ENCODE results near the gene WIPF1.
"Not testable (repeated sequence)": the region's sequence is repeated elsewhere in the genome, so short reads cannot be mapped to it uniquely, and the experiment has no call there.

WIPF1 gene

DNA sequence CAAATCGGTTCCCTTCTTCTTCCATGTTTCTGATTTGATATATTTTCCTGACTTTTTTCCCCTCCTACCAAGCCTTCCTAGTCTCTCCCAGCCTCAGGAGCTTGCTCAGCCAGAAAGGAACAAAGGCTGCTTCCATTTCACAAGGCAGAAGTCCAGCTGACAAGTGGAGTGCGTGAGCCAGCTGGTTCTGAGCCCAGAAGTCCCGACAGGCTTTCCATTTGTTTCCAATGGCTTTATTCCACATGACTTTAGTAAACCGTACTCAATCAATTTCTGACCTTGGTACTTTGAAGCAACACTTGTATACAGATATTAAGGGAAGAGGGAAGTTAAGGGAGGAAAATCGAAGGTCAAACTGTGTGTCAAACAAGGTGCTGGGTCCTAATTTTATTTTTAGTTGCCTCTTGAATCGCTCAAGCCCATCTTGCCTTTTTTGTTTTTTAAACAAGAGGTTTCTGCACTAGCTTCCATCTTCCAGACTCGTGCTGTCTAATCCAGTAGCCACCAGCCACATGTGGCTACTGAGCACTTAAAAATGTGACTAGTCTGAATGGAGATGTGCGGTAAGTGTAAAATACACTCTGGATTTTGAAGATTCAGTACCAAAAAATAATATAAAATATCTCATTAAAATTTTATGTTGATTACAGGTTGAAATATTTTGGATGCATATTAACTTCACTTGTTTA lies 36.2 kb downstream of the WIPF1 start:
- no peak overlapping the region for H3K27ac ChIP-seq
- TF ChIP-seq, protein P1, sequence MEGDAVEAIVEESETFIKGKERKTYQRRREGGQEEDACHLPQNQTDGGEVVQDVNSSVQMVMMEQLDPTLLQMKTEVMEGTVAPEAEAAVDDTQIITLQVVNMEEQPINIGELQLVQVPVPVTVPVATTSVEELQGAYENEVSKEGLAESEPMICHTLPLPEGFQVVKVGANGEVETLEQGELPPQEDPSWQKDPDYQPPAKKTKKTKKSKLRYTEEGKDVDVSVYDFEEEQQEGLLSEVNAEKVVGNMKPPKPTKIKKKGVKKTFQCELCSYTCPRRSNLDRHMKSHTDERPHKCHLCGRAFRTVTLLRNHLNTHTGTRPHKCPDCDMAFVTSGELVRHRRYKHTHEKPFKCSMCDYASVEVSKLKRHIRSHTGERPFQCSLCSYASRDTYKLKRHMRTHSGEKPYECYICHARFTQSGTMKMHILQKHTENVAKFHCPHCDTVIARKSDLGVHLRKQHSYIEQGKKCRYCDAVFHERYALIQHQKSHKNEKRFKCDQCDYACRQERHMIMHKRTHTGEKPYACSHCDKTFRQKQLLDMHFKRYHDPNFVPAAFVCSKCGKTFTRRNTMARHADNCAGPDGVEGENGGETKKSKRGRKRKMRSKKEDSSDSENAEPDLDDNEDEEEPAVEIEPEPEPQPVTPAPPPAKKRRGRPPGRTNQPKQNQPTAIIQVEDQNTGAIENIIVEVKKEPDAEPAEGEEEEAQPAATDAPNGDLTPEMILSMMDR (conservative IDR thresholded peaks at IDR 0.05) = no peak
- TF ChIP-seq ZFX (IDR thresholded peaks at IDR 0.05) = no peak

DNA sequence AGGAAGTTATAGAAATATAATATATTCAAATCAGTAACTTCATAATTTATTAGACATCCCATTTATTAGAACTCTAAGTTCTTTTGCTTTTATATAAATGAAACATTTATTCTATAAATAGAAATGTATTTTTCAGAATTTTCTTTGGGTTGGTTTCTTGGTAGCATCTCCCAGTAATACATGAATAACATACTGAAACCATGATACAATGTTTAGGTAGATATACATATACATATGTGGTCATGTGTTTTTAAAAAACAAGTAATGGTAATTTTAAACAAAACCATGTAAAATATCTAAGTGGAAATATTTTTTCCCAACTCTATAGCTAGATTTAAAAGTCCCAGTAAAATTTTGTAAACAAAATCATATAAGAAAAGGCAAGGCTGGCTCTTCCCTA lies 36.9 kb downstream of the WIPF1 start:
- no peak for TF ChIP-seq ZFX (IDR thresholded peaks at IDR 0.05)
- TF ChIP-seq, protein P1 (conservative IDR thresholded peaks at IDR 0.05) = no peak
- H3K27ac ChIP-seq = no peak overlapping the region

DNA sequence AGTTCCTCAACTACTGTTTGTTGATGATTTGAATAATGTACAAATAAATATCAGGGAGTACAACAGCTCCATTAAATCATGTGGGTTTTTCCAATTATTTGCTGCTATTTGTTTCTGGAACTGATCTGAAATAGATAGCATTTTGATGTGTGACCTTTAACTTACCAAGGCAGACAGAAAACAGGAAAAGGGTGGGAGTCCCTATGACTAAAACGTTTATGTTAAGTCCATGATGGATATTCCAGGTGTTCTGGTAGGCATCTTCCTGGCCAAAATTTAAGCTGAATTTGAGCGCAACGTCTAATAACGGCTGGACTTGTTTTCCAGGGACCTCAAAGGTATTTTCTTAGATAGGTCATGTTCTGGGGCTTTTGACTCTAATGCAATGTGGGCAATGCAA lies 41.6 kb downstream of the WIPF1 start:
- H3K27ac ChIP-seq = no peak overlapping the region
- TF ChIP-seq ZFX (IDR thresholded peaks at IDR 0.05) = no peak
- TF ChIP-seq, protein P1 (conservative IDR thresholded peaks at IDR 0.05) = no peak

DNA sequence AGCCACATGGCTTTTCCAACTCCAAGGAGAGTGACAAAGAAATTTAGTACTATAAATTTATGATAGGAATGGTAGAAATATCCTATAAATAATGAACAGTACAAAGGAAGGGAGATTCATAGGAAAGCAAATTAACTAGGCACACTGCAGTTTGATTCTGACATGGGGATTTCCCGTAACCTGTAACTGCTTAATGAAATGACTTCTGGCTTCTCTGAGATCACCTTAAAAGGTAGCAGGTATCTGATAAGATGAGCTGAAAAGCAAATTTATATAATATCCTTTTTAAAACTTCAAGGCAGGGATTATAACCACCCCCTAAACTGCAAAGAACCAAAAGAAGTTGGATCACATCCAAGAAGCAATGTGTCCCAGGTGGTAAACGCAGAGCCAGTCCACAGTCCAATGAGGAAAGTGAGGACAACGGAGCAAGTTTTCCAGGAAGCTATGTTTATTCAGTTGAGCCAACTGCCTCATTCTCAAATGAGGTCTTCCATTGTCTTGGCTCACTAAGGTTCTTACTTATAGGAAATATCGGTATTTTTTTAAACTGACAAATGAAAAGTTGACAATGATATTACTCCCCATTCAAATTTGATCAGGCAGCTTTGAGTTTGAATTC lies 43.0 kb downstream of the WIPF1 start:
- TF ChIP-seq, protein P1 (conservative IDR thresholded peaks at IDR 0.05) = no peak
- TF ChIP-seq ZFX (IDR thresholded peaks at IDR 0.05) = no peak
- H3K27ac ChIP-seq = no peak overlapping the region

DNA sequence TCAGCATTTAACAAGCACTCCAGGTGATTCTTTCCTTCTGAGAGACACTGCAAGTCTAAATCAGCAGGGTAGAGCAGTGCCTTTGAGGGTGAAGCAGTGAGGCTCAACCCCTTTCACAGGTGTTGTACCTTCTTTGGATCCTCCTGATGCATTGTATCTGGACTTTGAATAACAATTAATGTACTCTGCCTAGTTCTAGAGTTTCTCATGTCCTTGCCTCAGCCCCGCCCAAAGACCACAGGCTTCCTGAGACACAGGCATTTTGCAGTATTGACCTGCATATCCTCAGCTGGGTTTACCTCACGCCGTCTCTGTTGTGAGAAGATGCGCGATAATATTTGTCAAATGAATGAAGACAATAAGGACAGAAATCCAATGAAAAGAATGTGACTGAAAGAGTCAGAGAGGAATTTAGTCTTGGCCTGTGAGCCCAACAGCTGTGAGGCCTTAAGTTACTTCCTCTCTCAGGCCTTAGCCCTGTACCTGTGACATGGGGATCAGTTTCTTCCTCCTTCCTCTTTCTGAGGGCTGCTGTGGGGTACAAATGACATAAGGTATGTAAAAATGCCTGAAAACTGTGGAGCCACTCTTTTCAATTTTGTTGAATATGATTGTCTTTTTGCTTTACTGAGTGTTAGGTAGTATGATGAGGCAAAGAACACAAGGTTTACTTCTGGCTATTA lies 43.7 kb downstream of the WIPF1 start:
- TF ChIP-seq ZFX (IDR thresholded peaks at IDR 0.05) = no peak
- TF ChIP-seq, protein P1 (conservative IDR thresholded peaks at IDR 0.05) = no peak
- H3K27ac ChIP-seq = no peak overlapping the region

DNA sequence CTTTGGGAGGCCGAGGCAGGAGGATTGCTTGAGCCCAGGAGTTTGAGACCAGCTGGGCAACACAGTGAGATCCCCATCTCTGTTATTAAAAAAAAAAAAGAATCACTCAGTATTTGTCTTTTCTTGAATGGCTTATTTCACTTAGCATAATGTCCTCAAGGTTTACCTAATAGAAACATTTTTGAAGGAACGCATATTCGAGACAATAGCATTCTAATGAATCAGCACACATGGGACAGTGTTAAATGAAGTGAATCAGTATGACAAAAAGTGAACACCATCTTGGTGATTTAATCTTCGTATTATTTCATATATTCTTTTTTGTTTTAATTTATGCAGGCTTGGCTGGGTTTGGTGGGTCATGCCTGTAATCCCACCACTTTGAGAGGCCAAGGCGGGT lies 44.7 kb downstream of the WIPF1 start:
- H3K27ac ChIP-seq = no peak overlapping the region
- TF ChIP-seq, protein P1 (conservative IDR thresholded peaks at IDR 0.05) = no peak
- no peak for TF ChIP-seq ZFX (IDR thresholded peaks at IDR 0.05)

DNA sequence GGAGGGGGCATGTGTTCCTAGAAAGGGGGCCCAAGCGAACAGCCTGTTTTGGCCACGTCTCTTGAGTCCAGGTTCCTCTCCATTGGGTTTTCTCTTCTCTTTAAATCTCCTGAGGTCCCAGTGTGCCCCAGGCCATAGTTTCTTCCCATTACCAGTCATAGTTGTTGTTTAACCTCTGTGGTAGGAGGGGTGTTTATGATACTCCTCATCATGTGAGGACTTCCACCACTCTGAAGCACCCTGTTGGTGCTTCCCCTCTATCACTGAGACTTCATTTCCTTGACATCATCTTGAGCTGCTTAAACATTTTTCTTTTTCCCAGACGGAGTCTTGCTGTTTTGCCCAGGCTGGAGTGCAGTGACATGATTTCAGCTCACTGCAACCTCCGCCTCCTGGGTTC lies 45.9 kb downstream of the WIPF1 start:
- TF ChIP-seq, protein P1 (conservative IDR thresholded peaks at IDR 0.05) = no peak
- TF ChIP-seq ZFX (IDR thresholded peaks at IDR 0.05) = no peak
- no peak overlapping the region for H3K27ac ChIP-seq

DNA sequence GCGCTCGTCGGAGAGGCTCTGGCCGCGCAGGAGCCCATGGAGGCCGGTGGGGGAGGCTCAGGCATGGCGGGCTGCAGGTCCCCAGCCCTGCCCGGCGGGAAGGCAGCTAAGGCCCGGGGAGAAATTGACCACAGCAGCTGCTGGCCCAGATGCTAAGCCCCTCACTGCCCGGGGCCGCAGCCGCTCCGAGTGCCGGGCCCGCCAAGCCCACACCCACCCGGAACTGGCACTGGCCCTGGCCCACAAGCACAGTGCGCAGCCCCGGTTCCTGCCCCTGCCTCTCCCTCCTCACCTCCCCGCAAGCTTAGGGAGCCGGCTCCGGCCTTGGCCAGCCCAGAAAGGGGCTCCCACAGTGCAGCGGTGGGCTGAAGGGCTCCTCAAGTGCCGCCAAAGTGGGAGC lies 49.0 kb downstream of the WIPF1 start:
- H3K27ac ChIP-seq = not testable (repeated sequence)

DNA sequence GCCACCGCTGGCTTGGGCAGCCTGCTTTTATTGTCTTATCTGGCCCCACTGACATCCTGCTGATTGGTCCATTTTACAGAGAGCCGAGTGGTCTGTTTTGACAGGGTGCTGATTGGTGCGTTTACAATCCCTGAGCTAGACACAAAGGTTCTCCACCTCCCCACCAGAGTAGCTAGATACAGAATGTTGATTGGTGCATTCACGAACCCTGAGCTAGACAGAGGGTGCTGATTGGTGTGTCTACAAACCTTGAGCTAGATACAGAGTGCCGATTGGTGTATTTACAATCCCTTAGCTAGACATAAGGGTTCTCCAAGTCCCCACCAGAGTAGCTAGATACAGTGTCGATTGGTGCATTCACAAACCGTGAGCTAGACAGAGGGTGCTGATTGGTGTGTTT lies 49.6 kb downstream of the WIPF1 start:
- H3K27ac ChIP-seq = not testable (repeated sequence)

Data from C4-2B (cell line).